EH (cell line): ENCODE results near the gene PRPF4.
"Not testable (repeated sequence)": the region's sequence is repeated elsewhere in the genome, so short reads cannot be mapped to it uniquely, and the experiment has no call there.

Experiments
- DNase-seq: peaks from one replicate; pipeline ENCODE4 v3.0.0-alpha.2; 2015; ENCODE audit warnings: low read depth

Gene PRPF4

GRCh38 chr9:113275157-113276131 lies at the start of gene PRPF4, which contains the start of gene CDC26:
TSS of gene PRPF4 (plus strand) at chr9:113275658. CDS start at chr9:113275744, 86 bp downstream.
TSS of gene CDC26 (minus strand) at chr9:113275572. CDS start at chr9:113272507, 3,065 bp downstream.
- DNase-seq: peak; percentile 99

- no peak for DNase-seq
These were observed 48.0 kb upstream of the PRPF4 start for GRCh38 chr9:113227436-113227835.

GRCh38 chr9:113228130-113228665 lies 47.3 kb upstream of the PRPF4 start:
- DNase-seq: no peak

- no peak for DNase-seq
These were observed 43.8 kb upstream of the PRPF4 start for GRCh38 chr9:113231701-113232100.

- DNase-seq: not testable (repeated sequence)
These were observed 39.7 kb upstream of the PRPF4 start for GRCh38 chr9:113235701-113236255.

GRCh38 chr9:113237026-113237425 lies 38.4 kb upstream of the PRPF4 start:
- no peak for DNase-seq

GRCh38 chr9:113238202-113238858 lies 37.1 kb upstream of the PRPF4 start:
- no peak for DNase-seq

- DNase-seq: no peak
These were observed 36.6 kb upstream of the PRPF4 start for GRCh38 chr9:113238859-113239232.

- DNase-seq: no peak
These were observed 34.3 kb upstream of the PRPF4 start for GRCh38 chr9:113241161-113241560.

- no peak for DNase-seq
These were observed 30.9 kb upstream of the PRPF4 start for GRCh38 chr9:113244556-113244955.

- DNase-seq: no peak
These were observed 29.6 kb upstream of the PRPF4 start for GRCh38 chr9:113245894-113246293.

- DNase-seq: no peak
These were observed 28.5 kb upstream of the PRPF4 start for GRCh38 chr9:113246928-113247327.

GRCh38 chr9:113247640-113248039 lies 27.8 kb upstream of the PRPF4 start:
- no peak for DNase-seq

- not testable (repeated sequence) for DNase-seq
These were observed 25.8 kb upstream of the PRPF4 start for GRCh38 chr9:113249661-113250060.

- DNase-seq: no peak
These were observed 24.7 kb upstream of the PRPF4 start for GRCh38 chr9:113250807-113251206.

GRCh38 chr9:113254991-113255390 lies 20.5 kb upstream of the PRPF4 start:
- DNase-seq: no peak

- DNase-seq: no peak
These were observed 20.0 kb upstream of the PRPF4 start for GRCh38 chr9:113255438-113255837.

- DNase-seq: no peak
These were observed 17.6 kb upstream of the PRPF4 start for GRCh38 chr9:113257863-113258262.

- DNase-seq: no peak
These were observed 17.2 kb upstream of the PRPF4 start for GRCh38 chr9:113258282-113258681.

- peak; percentile 30 for DNase-seq
These were observed 13.4 kb upstream of the PRPF4 start for GRCh38 chr9:113261917-113262671.

GRCh38 chr9:113266174-113266573 lies 9.3 kb upstream of the PRPF4 start:
- DNase-seq: no peak
